HCT116 (cell line): ENCODE measurements around the gene ACSL3. TPM values are rescaled to one million over a fixed set of nuclear protein-coding genes. Genes with fewer than 3 reads are reported as not detected.

Source experiments
- ATAC-seq: fragments of 200-7000 bp; cut with Tn5 transposase; 2 replicates; pipeline ENCODE4 v1.9.1; 2020; ENCODE audit warnings: mild to moderate bottlenecking, moderate library complexity
- BruUV-seq: library from RNA; stranded (reverse); fragments of 400-500 nt; replicated peaks from 2 replicates; lab custom pipeline; 2021; lab: Mats Ljungman, UMichigan
- CTCF ChIA-PET: fragments of 300-600 bp; sonication (Branson Sonifier 250); formaldehyde crosslinking; loops from one replicate; lab custom pipeline; 2021; ENCODE audit warnings: antibody characterized with exemption; lab: Charles Lee
- POLR2A ChIA-PET: fragments of 300-600, 350-600 bp; sonication (Branson Sonifier 250); formaldehyde crosslinking; loops from one replicate; lab custom pipeline; 2021; ENCODE audit warnings: antibody characterized with exemption; lab: Charles Lee
- RAD21 ChIA-PET, 2 experiments: fragments of 300-600 bp; sonication (Branson Sonifier 250); formaldehyde crosslinking; loops; one replicate each; lab custom pipeline; 2023; ENCODE audit warnings: low total read pairs in 2 of 2; ENCODE audit not compliant: uncharacterized antibody in 2 of 2, unreplicated experiment in 2 of 2, low non-redundant PET in 1 of 2; lab: Charles Lee
- DNase-seq: peaks from one replicate; pipeline ENCODE4 v3.0.0-alpha.2; 2010; ENCODE audit warnings: low read depth, low spot score
- H2AFZ ChIP-seq: fragments of 200-600 bp; shearing (Covaris generic), sonication (generic); 2 replicates; pipeline ENCODE4 v1.6.1; 2017; ENCODE audit warnings: low read depth, mixed run types, mixed read lengths, antibody characterized with exemption, low read length; ENCODE audit not compliant: poor library complexity, severe bottlenecking
- H3K27ac ChIP-seq: 2 replicates; pipeline ENCODE4 v1.5.1; 2012; ENCODE audit warnings: low read depth, low read length
- H3K27me3 ChIP-seq: fragments of 200-600 bp; sonication (generic); 2 replicates; pipeline ENCODE4 v1.6.1; 2016; ENCODE audit warnings: mixed run types, low read length, mixed read lengths; ENCODE audit not compliant: insufficient read depth
- H3K36me3 ChIP-seq, 2 experiments: fragments of 200-500 bp in 1 of 2; fragments of 200-600 bp in 1 of 2; sonication (Bioruptor generic) in 1 of 2; sonication (generic) in 1 of 2; 2 replicates each; pipeline versions ENCODE4 v1.5.1 to v1.6.1; 2014 to 2016; ENCODE audit warnings: low read length in 2 of 2, inconsistent platforms in 1 of 2, mixed read lengths in 1 of 2, mixed run types in 1 of 2; ENCODE audit not compliant: insufficient read depth in 2 of 2, control insufficient read depth in 1 of 2
- H3K4me1 ChIP-seq, 2 experiments: fragments of 200-600 bp in 1 of 2; sonication (generic) in 1 of 2; 2 replicates each; pipeline versions ENCODE4 v1.5.1 to v1.6.1; 2012 to 2017; ENCODE audit warnings: low read length in 2 of 2, inconsistent platforms in 1 of 2, mild to moderate bottlenecking in 1 of 2, mixed read lengths in 1 of 2, mixed run types in 1 of 2, moderate library complexity in 1 of 2; ENCODE audit not compliant: insufficient read depth in 2 of 2, control insufficient read depth in 1 of 2
- H3K4me2 ChIP-seq: fragments of 200-600 bp; sonication (generic); 2 replicates; pipeline ENCODE4 v1.6.1; 2017; ENCODE audit warnings: mixed run types, low read length, mixed read lengths
- H3K4me3 ChIP-seq, 2 experiments: fragments of 200-600 bp in 1 of 2; sonication (generic) in 1 of 2; replicated peaks in 1 of 2; 2 replicates each; pipeline ENCODE4 v1.5.1; 2011 to 2016; ENCODE audit warnings: low read length in 2 of 2, control low read depth in 1 of 2, low read depth in 1 of 2, mild to moderate bottlenecking in 1 of 2, mixed read lengths in 1 of 2, mixed run types in 1 of 2
- H3K79me2 ChIP-seq: fragments of 200-600 bp; sonication (generic); 2 replicates; pipeline ENCODE4 v1.6.1; 2017; ENCODE audit warnings: mild to moderate bottlenecking, mixed run types, low read length, moderate library complexity, mixed read lengths; ENCODE audit not compliant: insufficient read depth
- H3K9ac ChIP-seq: fragments of 200-600 bp; sonication (generic); 2 replicates; pipeline ENCODE4 v1.6.1; 2016; ENCODE audit warnings: low read length, mixed read lengths
- H3K9me2 ChIP-seq: fragments of 200-600 bp; sonication (generic), shearing (Covaris generic); 2 replicates; pipeline ENCODE4 v1.6.1; 2017; ENCODE audit warnings: mixed run types, mild to moderate bottlenecking, moderate library complexity; ENCODE audit not compliant: insufficient read depth
- H3K9me3 ChIP-seq, 2 experiments: fragments of 200-500 bp in 1 of 2; fragments of 200-600 bp in 1 of 2; sonication (Bioruptor generic) in 1 of 2; sonication (generic) in 1 of 2; 2 replicates each; pipeline ENCODE4 v1.6.1; 2014 to 2017; ENCODE audit warnings: low read length in 2 of 2, mixed read lengths in 2 of 2, inconsistent platforms in 1 of 2, low read depth in 1 of 2, mild to moderate bottlenecking in 1 of 2, mixed run types in 1 of 2, moderate library complexity in 1 of 2; ENCODE audit not compliant: control insufficient read depth in 1 of 2, insufficient read depth in 1 of 2
- H4K20me1 ChIP-seq: fragments of 200-600 bp; sonication (generic), shearing (Covaris generic); 2 replicates; pipeline ENCODE4 v1.6.1; 2017; ENCODE audit warnings: mixed run types, mild to moderate bottlenecking, moderate library complexity; ENCODE audit not compliant: insufficient read depth
- EGR1 ChIP-seq: IDR thresholded peaks from 2 replicates; pipeline ENCODE4 v1.6.1; 2012; ENCODE audit warnings: low read depth
- ELF1 ChIP-seq: IDR thresholded peaks from 2 replicates; pipeline ENCODE4 v1.6.1; 2012; ENCODE audit warnings: low read depth, borderline replicate concordance
- EZH2 ChIP-seq: fragments of 200-600 bp; sonication (generic); IDR thresholded peaks from 2 replicates; pipeline ENCODE4 v1.6.1; 2017; ENCODE audit warnings: antibody characterized with exemption, mixed run types
- EZH2phosphoT487 ChIP-seq: fragments of 200-600 bp; IDR thresholded peaks from 2 replicates; pipeline ENCODE4 v1.6.1; 2018; ENCODE audit warnings: antibody characterized with exemption, borderline replicate concordance
- FOSL1 ChIP-seq: IDR thresholded peaks from 2 replicates; pipeline ENCODE4 v1.6.1; 2012; ENCODE audit warnings: low read depth
- JUND ChIP-seq: IDR thresholded peaks from 2 replicates; pipeline ENCODE4 v1.6.1; 2012
- POLR2AphosphoS5 ChIP-seq: IDR thresholded peaks from 2 replicates; pipeline ENCODE4 v1.6.1; 2011; ENCODE audit warnings: mild to moderate bottlenecking, low read depth, low read length, moderate library complexity
- RAD21 ChIP-seq: IDR thresholded peaks from 2 replicates; pipeline ENCODE4 v1.6.1; 2012; ENCODE audit warnings: low read depth, mild to moderate bottlenecking
- REST ChIP-seq: IDR thresholded peaks from 2 replicates; pipeline ENCODE4 v1.6.1; 2012; ENCODE audit warnings: low read depth
- SIN3A ChIP-seq: IDR thresholded peaks from 2 replicates; pipeline ENCODE4 v1.6.1; 2012; ENCODE audit warnings: low read depth
- SP1 ChIP-seq: IDR thresholded peaks from 2 replicates; pipeline ENCODE4 v1.6.1; 2012; ENCODE audit warnings: low read depth
- SRF ChIP-seq: IDR thresholded peaks from 2 replicates; pipeline ENCODE4 v1.6.1; 2012; ENCODE audit warnings: low read depth
- ZBTB33 ChIP-seq: IDR thresholded peaks from 2 replicates; pipeline ENCODE4 v1.6.1; 2011; ENCODE audit warnings: mild to moderate bottlenecking, low read length, moderate library complexity; ENCODE audit not compliant: insufficient replicate concordance; ENCODE audit errors: extremely low read depth
- ZFX ChIP-seq: fragments of 450-650 bp; IDR thresholded peaks from 2 replicates; pipeline ENCODE4 v1.6.1; 2017
- intact Hi-C: fragments of 100-400 bp; cut with micrococcal nuclease; formaldehyde crosslinking; loops from 2 replicates; pipeline ENCODE4 v1.10.0; 2022
- total RNA-seq: library from RNA; stranded (reverse); gene quantifications from one replicate; pipeline ENCODE4 v1.2.1, GENCODE V29; 2021; ENCODE audit not compliant: unreplicated experiment
- TF ChIP-seq, protein P1 (sequence below): IDR thresholded peaks from 2 replicates; pipeline ENCODE4 v1.6.1; 2012
- TF ChIP-seq, protein P2 (sequence below): IDR thresholded peaks from 2 replicates; pipeline ENCODE4 v1.6.1; 2012

The ACSL3 gene
- total RNA-seq, 1 experiment from 2014 or later, result 142 TPM

- ATAC-seq, result no peak
- CTCF ChIA-PET, result interaction anchor here (1.2 kb wide), 1 partner anchor 11 kb away, joined by 3 read pairs; no protein-coding TSS in a partner anchor
Measured at GRCh38 chr2:222892761-222893160, 31.9 kb downstream of the ACSL3 start.

More at GRCh38 chr2:222892761-222893160, 31.9 kb downstream of the ACSL3 start:
- Histone ChIP-seq H3K27me3 (no peaks in the 10 kb centered on the region), H3K27ac (no peak overlapping the region), H3K9me2 (no peaks in the 10 kb centered on the region), H3K79me2 (peaks cover 76% of the 10 kb centered on the region), H3K36me3 (no peaks in the 10 kb centered on the region), H3K4me2 (no peak overlapping the region), H3K9me3 (no peaks in the 10 kb centered on the region), H3K4me3 (no peak overlapping the region), H3K4me1 (peaks cover 3 to 5% of the 10 kb centered on the region in 2 experiments; a peak in 2 of 4 replicates), H4K20me1 (peaks cover 6% of the 10 kb centered on the region), H2AFZ (no peak overlapping the region), H3K9ac (no peak overlapping the region)
- ChIA-PET RAD21 (no interaction called here), POLR2A (no interaction called here)
- DNase-seq, result no peak
- TF ChIP-seq REST (no peak), ZFX (no peak), JUND (no peak), FOSL1 (no peak), SIN3A (no peak), EZH2phosphoT487 (no peak), RAD21 (no peak), SP1 (no peak), POLR2AphosphoS5 (no peak), EZH2 (no peak), EGR1 (no peak), SRF (no peak), ZBTB33 (no peak), ELF1 (no peak)
- TF ChIP-seq, protein P1, sequence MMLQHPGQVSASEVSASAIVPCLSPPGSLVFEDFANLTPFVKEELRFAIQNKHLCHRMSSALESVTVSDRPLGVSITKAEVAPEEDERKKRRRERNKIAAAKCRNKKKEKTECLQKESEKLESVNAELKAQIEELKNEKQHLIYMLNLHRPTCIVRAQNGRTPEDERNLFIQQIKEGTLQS, result no peak
- TF ChIP-seq, protein P2, sequence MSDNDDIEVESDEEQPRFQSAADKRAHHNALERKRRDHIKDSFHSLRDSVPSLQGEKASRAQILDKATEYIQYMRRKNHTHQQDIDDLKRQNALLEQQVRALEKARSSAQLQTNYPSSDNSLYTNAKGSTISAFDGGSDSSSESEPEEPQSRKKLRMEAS, result no peak
- no TSS peak for BruUV-seq
- intact Hi-C loops, result no loop called here
